Renal cortex interstitium (tissue), 11 donors: ENCODE results near the gene PRXL2C. TPM values are rescaled to one million over a fixed set of nuclear protein-coding genes. Genes with fewer than 3 reads are reported as not detected.
A peak's percentile ranks its signal among the peaks of the same experiment; 100 is the strongest.
"Not testable (repeated sequence)": the region's sequence is repeated elsewhere in the genome, so short reads cannot be mapped to it uniquely, and the experiment has no call there.

Source experiments
- DNase-seq, 11 donors: peaks; one replicate each; pipeline ENCODE4 v3.0.0-alpha.2; 2013; ENCODE audit warnings: low read depth in 9 of 11, low spot score in 4 of 11; ENCODE audit errors: extremely low read depth in 1 of 11
- polyA plus RNA-seq, 3 donors: library from polyadenylated mRNA; unstranded; fragments of 120-200 nt; gene quantifications; one replicate each; pipeline ENCODE4 v1.2.1, GENCODE V29; 2013; ENCODE audit not compliant: insufficient read length in 3 of 3

The PRXL2C gene
- polyA plus RNA-seq, 3 donors = 5.6 to 7.5 (median 6.3) TPM

- no peak for DNase-seq
Measured at GRCh38 chr9:96661711-96662110, 6.6 kb upstream of the PRXL2C start.

- no peak for DNase-seq
Measured at GRCh38 chr9:96660692-96661248, 5.7 kb upstream of the PRXL2C start.

- DNase-seq = peak in 9 of 11 donors; percentile 35 to 74 (median 49)
Measured at GRCh38 chr9:96654450-96655197, 493 bp downstream of the PRXL2C start.

- no peak for DNase-seq
Measured at GRCh38 chr9:96651626-96652025, 3.5 kb downstream of the PRXL2C start.

- DNase-seq = no peak
Measured at GRCh38 chr9:96649620-96650324, 5.3 kb downstream of the PRXL2C start.

GRCh38 chr9:96646081-96646991 lies 8.8 kb downstream of the PRXL2C start:
- no peak for DNase-seq

GRCh38 chr9:96644137-96644536 lies 11.0 kb downstream of the PRXL2C start:
- no peak for DNase-seq

- no peak for DNase-seq
Measured at GRCh38 chr9:96641514-96641913, 13.6 kb downstream of the PRXL2C start.

GRCh38 chr9:96638606-96639364 lies 16.3 kb downstream of the PRXL2C start:
- no peak for DNase-seq

GRCh38 chr9:96636368-96636767 lies 18.7 kb downstream of the PRXL2C start:
- DNase-seq = no peak

- not testable (repeated sequence) for DNase-seq
Measured at GRCh38 chr9:96633579-96633978, 21.5 kb downstream of the PRXL2C start.

- no peak for DNase-seq
Measured at GRCh38 chr9:96626912-96627311, 28.2 kb downstream of the PRXL2C start.

GRCh38 chr9:96621618-96622017 lies 33.5 kb downstream of the PRXL2C start:
- DNase-seq = no peak

- DNase-seq = no peak
Measured at GRCh38 chr9:96620832-96621269, 34.3 kb downstream of the PRXL2C start.

GRCh38 chr9:96620181-96620514 lies 35.0 kb downstream of the PRXL2C start:
- no peak for DNase-seq

GRCh38 chr9:96619491-96620180 lies 35.5 kb downstream of the PRXL2C start, which contains the start of gene CDC14B:
Gene CDC14B (minus strand): TSS chr9:96619843. CDS start chr9:96619378, 465 bp downstream.
- peak; percentile 81 to 96 (median 90) for DNase-seq

GRCh38 chr9:96619124-96619465 lies 36.0 kb downstream of the PRXL2C start:
- no peak for DNase-seq
